Body of pancreas (tissue), 4 donors: ENCODE measurements around the gene CCDC181. TPM values are rescaled to one million over a fixed set of nuclear protein-coding genes. Genes with fewer than 3 reads are reported as not detected.
A peak's percentile ranks its signal among the peaks of the same experiment; 100 is the strongest.

Experiments
- ATAC-seq: fragments of 150-250 bp; one replicate; pipeline ENCODE4 v1.9.1; 2016
- DNase-seq, 4 donors: peaks; one replicate each; pipeline ENCODE4 v3.0.0-alpha.2; 2019
- H3K27ac ChIP-seq, 4 donors: fragments of 200-600 bp; sonication (generic); 1 replicate in 3 of 4; 2 replicates in 1 of 4; pipeline versions ENCODE4 v1.5.1 to v1.6.1; 2016 to 2019; ENCODE audit warnings: mild to moderate bottlenecking in 1 of 4, mixed read lengths in 1 of 4, moderate library complexity in 1 of 4
- H3K27me3 ChIP-seq, 2 donors: fragments of 200-600 bp; sonication (generic); one replicate each; pipeline ENCODE4 v1.6.0; 2016; ENCODE audit warnings: mild to moderate bottlenecking in 1 of 2
- H3K36me3 ChIP-seq, 2 donors: fragments of 200-600 bp; sonication (generic); replicated peaks in 1 of 2; 2 replicates each; pipeline ENCODE4 v1.5.1; 2016; ENCODE audit warnings: low read depth in 2 of 2; ENCODE audit not compliant: insufficient read depth in 1 of 2
- H3K4me1 ChIP-seq: fragments of 200-600 bp; sonication (generic); one replicate; pipeline ENCODE4 v1.6.0; 2016
- H3K4me3 ChIP-seq, 2 donors: fragments of 200-600 bp; sonication (generic); 1 replicate in 1 of 2; 2 replicates in 1 of 2; pipeline ENCODE4 v1.5.1; 2016 to 2019
- H3K9me3 ChIP-seq, 3 donors: fragments of 200-600 bp; sonication (generic); 1 replicate in 2 of 3; 2 replicates in 1 of 3; pipeline ENCODE4 v1.5.1; 2016
- CTCF ChIP-seq, 7 experiments: fragments of 450-650 bp in 4 of 7; fragments of 200-600 bp in 3 of 7; sonication (generic) in 3 of 7; IDR thresholded peaks; one replicate each; pipeline ENCODE4 v1.5.1; 2016 to 2019; ENCODE audit warnings: antibody characterized with exemption in 7 of 7
- POLR2A ChIP-seq, 3 donors: fragments of 450-650 bp; IDR thresholded peaks; one replicate each; pipeline ENCODE4 v1.6.1; 2016; ENCODE audit warnings: antibody characterized with exemption in 3 of 3, mild to moderate bottlenecking in 2 of 3
- WGBS, 2 donors: methylation state at CpG; one replicate each; pipeline ENCODE4 v1.1.5; 2017; 5-methylcytosine and 5-hydroxymethylcytosine counted together
- intact Hi-C: fragments of 100-400 bp; cut with DNase I; formaldehyde crosslinking; loops from one replicate; pipeline ENCODE4 v1.15.1; 2023
- total RNA-seq, 2 donors: library from RNA; depleted of rRNA; stranded (reverse); fragments of >200 nt; gene quantifications; one replicate each; pipeline ENCODE4 v1.1.0, GENCODE V29; 2016

CCDC181 gene
- total RNA-seq, 2 donors from 2014 or later = 4.2 to 8.2 TPM

DNA sequence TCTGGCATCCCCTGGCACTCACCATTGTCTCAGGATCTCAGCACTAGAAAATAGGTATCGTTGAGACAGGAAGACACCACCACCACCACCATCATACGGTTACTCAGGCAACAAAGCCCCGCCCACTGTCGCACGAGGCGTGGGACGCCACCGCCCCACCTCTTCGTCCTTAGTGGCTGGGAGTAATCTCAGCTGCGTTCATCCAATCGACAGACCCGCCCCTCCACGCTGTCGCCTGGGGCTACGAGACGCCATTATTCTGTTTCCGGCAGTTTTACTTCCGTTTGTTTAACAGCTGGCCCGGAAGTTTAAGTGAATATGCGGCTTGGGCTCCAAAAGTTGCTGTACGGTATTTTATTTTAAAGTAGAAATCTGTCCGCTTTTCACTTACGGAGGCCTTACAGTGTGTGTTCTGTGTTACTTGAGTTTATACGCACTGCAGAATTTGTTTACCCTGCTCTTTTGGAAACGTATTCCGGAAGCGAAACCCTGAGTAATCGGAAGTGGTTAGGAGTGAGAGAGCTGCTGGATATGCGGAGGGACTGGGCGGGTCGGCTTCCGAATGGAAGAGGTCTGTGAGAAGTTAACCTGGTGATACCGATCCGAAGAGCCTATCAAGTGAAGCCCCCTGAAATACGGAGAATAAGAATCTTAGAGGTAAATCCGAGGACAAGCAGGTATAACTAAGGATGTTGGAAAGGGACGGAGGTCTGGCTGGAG lies 59.4 kb downstream of the CCDC181 start, which contains the start of the genes BLZF1 and NME7:
BLZF1 (plus strand) TSS at position 510 of the 720 bp plus-strand sequence. CDS start 1,328 bp downstream, outside the sequence.
NME7 (minus strand) TSS at position 112 of the 720 bp plus-strand sequence; CDS start at position 25, 87 bp downstream.
- peak; percentile 94 to 97 (median 96) for DNase-seq
- TF ChIP-seq POLR2A (IDR thresholded peaks at IDR 0.05) (peak in 2 of 3 donors; percentile 65 to 68), CTCF (IDR thresholded peaks at IDR 0.05) (no peak)
- peak; percentile 100 for ATAC-seq
- Histone ChIP-seq H3K4me1 (peaks cover 16% of the 10 kb centered on the region), H3K4me3 (peak within 1 kb of the TSS; percentile 20 to 46), H3K9me3 (no peaks in the 10 kb centered on the region), H3K27me3 (no peaks in the 10 kb centered on the region), H3K27ac (peak within 1 kb of the TSS; percentile 65 to 89 (median 81)), H3K36me3 (peaks cover 0 to 3% of the 10 kb centered on the region in 2 donors)
- intact Hi-C loops = no loop called here
- 0% methylated on average over 35 to 37 of the region's 37 CpGs for WGBS, 2 donors

DNA sequence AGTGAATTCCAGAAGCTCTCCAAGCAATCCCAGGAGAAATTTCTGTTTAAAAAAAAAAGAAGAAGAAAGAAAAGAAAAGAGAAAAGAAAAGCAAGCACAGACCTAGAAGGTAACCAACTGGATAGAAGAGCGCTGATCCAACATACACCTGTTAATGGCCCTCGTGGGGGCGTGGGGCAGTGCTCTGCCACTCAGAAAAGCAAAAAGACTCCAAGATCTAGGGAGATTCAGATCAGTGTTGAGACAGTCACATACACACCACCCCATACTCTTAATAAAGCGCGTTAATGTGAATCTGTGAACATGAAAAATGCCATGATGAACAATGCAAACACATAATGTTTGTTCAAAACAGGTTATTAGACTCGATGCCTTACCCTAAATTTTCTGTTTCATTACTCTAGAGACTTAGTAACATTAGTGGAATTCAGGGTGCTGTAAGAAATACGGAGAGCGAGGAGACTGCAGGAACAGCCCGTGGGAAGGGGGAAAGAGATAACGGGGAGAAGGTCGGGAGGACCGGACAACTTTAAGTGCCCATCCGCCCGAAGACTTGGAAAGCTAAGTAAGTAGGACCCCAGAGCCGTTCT lies 60.1 kb downstream of the CCDC181 start:
- H3K36me3 ChIP-seq = peaks cover 0 to 3% of the 10 kb centered on the region in 2 donors
- intact Hi-C loops = no loop called here
- DNase-seq (no peak), ATAC-seq (peak; percentile 4)
- H3K4me3 ChIP-seq = peak overlapping the region; percentile 20 to 46
- no peak for TF ChIP-seq CTCF (IDR thresholded peaks at IDR 0.05)
- TF ChIP-seq POLR2A (IDR thresholded peaks at IDR 0.05) = no peak
- peak overlapping the region in 3 of 4 donors; percentile 76 to 89 (median 86) for H3K27ac ChIP-seq
- WGBS, 2 donors = 5 to 9% methylated on average over 15 of the region's 15 CpGs
- H3K4me1 ChIP-seq = peaks cover 16% of the 10 kb centered on the region
- no peaks in the 10 kb centered on the region for H3K27me3 ChIP-seq
- no peaks in the 10 kb centered on the region for H3K9me3 ChIP-seq

GRCh38 chr1:169364948-169365347 lies 62.3 kb downstream of the CCDC181 start:
- no peaks in the 10 kb centered on the region for H3K36me3 ChIP-seq
- H3K4me1 ChIP-seq = peaks cover 16% of the 10 kb centered on the region
- DNase-seq = no peak
- H3K27me3 ChIP-seq = no peaks in the 10 kb centered on the region
- ATAC-seq = no peak
- intact Hi-C loops = no loop called here
- 94 to 96% methylated on average over 2 of the region's 2 CpGs for WGBS, 2 donors
- H3K9me3 ChIP-seq = no peaks in the 10 kb centered on the region
- TF ChIP-seq POLR2A (IDR thresholded peaks at IDR 0.05) (no peak), CTCF (IDR thresholded peaks at IDR 0.05) (no peak)
- no peak overlapping the region for H3K27ac ChIP-seq
- H3K4me3 ChIP-seq = no peak overlapping the region

DNA sequence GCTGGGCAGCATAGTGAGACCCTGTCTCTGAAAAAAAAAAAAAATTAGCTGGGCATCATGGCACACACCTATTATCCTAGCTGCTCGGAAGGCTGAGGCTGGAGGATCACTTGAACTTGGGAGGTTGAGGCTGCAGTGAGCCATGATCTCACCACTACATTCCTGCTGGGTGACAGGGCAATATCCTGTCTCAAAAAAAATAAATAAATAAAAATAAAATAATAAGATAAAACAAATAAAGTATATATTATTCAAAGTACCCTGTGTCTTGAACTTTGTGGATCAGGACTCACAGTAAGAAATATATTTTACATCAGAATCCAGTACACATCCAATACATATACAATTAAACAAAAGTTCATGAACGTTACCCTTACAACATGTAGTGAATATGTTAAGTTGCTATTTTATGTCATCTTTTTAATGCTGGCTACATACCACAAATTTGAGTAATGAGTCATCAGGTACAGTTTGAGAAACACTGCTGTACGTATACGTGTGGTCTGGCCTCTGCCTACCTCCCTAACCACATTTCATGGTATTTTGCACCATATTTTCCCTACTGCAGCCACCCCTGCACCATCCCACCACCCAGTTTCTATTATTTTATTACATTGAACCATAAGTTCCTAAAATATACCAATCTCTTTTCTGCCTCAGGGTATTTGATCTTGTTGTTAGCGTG lies 64.1 kb downstream of the CCDC181 start:
- intact Hi-C loops = no loop called here
- peaks cover 9% of the 10 kb centered on the region for H3K4me1 ChIP-seq
- no peak for DNase-seq
- TF ChIP-seq POLR2A (IDR thresholded peaks at IDR 0.05) (no peak), CTCF (IDR thresholded peaks at IDR 0.05) (no peak)
- H3K27ac ChIP-seq = no peak overlapping the region
- 85 to 93% methylated on average over 5 of the region's 5 CpGs for WGBS, 2 donors
- no peak overlapping the region for H3K4me3 ChIP-seq
- H3K27me3 ChIP-seq = no peaks in the 10 kb centered on the region
- no peak for ATAC-seq
- no peaks in the 10 kb centered on the region for H3K9me3 ChIP-seq
- no peaks in the 10 kb centered on the region for H3K36me3 ChIP-seq
